SK-N-SH (cell line): ENCODE results near the gene RANBP2. TPM values are rescaled to one million over a fixed set of nuclear protein-coding genes. Genes with fewer than 3 reads are reported as not detected.

Source experiments
- CTCF ChIA-PET: fragments of 300-600, 350-600 bp; formaldehyde crosslinking; extraction: SDS; loops from one replicate; lab custom pipeline; 2021; lab: Yijun Ruan, JAX
- POLR2A ChIA-PET: fragments of 350-600 bp; sonication (Branson Sonifier 250); formaldehyde crosslinking; extraction: SDS; loops from one replicate; lab custom pipeline; 2020; ENCODE audit warnings: antibody characterized with exemption, inconsistent platforms; lab: Yijun Ruan, JAX
- DNase-seq: peaks from one replicate; pipeline ENCODE4 v3.0.0; 2012
- H2AFZ ChIP-seq: fragments of 200-600 bp; sonication (generic); 2 replicates; pipeline ENCODE4 v1.8.1; 2016; ENCODE audit warnings: antibody characterized with exemption, mild to moderate bottlenecking, low read depth
- H3F3A ChIP-seq: fragments of 200-600 bp; sonication (generic); replicated peaks from 2 replicates; pipeline ENCODE3; 2016; ENCODE audit warnings: antibody characterized with exemption, mild to moderate bottlenecking; ENCODE audit not compliant: insufficient read depth
- H3K27ac ChIP-seq, 2 experiments: fragments of 200-500 bp in 1 of 2; fragments of 200-600 bp in 1 of 2; sonication (Bioruptor generic) in 1 of 2; sonication (generic), shearing (Covaris generic) in 1 of 2; 2 replicates each; pipeline versions ENCODE4 v1.5.1 to v1.6.1; 2014 to 2016; ENCODE audit warnings: low read depth in 2 of 2, inconsistent platforms in 1 of 2, low read length in 1 of 2, mild to moderate bottlenecking in 1 of 2, mixed read lengths in 1 of 2
- H3K27me3 ChIP-seq: fragments of 200-600 bp; sonication (generic), shearing (Covaris generic); 2 replicates; pipeline ENCODE4 v1.6.1; 2016; ENCODE audit warnings: mixed run types; ENCODE audit not compliant: insufficient read depth
- H3K36me3 ChIP-seq, 2 experiments: fragments of 200-500 bp in 1 of 2; fragments of 200-600 bp in 1 of 2; sonication (Bioruptor generic) in 1 of 2; sonication (generic) in 1 of 2; replicated peaks in 1 of 2; 2 replicates each; pipeline versions ENCODE3 to v1.5.1; 2014 to 2016; ENCODE audit warnings: low read length in 1 of 2, mild to moderate bottlenecking in 1 of 2; ENCODE audit not compliant: insufficient read depth in 2 of 2, control insufficient read depth in 1 of 2
- H3K4me1 ChIP-seq, 2 experiments: fragments of 200-500 bp in 1 of 2; fragments of 200-600 bp in 1 of 2; sonication (Bioruptor generic) in 1 of 2; sonication (generic), shearing (Covaris generic) in 1 of 2; 2 replicates each; pipeline versions ENCODE4 v1.5.1 to v1.6.1; 2014 to 2016; ENCODE audit warnings: low read depth in 1 of 2, low read length in 1 of 2, mixed run types in 1 of 2; ENCODE audit not compliant: insufficient read depth in 2 of 2, control insufficient read depth in 1 of 2
- H3K4me2 ChIP-seq: fragments of 200-600 bp; sonication (generic), shearing (Covaris generic); 2 replicates; pipeline ENCODE4 v1.6.1; 2017; ENCODE audit warnings: mixed run types
- H3K4me3 ChIP-seq, 2 experiments: fragments of 200-500 bp in 1 of 2; fragments of 200-600 bp in 1 of 2; sonication (Bioruptor generic) in 1 of 2; sonication (generic), shearing (Covaris generic) in 1 of 2; 2 replicates each; pipeline versions ENCODE4 v1.5.1 to v1.8.1; 2014 to 2016; ENCODE audit warnings: low read depth in 2 of 2, inconsistent platforms in 1 of 2, low read length in 1 of 2, mild to moderate bottlenecking in 1 of 2, mixed read lengths in 1 of 2, moderate library complexity in 1 of 2
- H3K79me2 ChIP-seq: fragments of 200-600 bp; sonication (generic); 2 replicates; pipeline ENCODE4 v1.8.1; 2017; ENCODE audit warnings: mild to moderate bottlenecking; ENCODE audit not compliant: insufficient read depth
- H3K9ac ChIP-seq: fragments of 200-600 bp; sonication (generic); 2 replicates; pipeline ENCODE4 v1.6.1; 2017; ENCODE audit warnings: mixed run types
- H3K9me2 ChIP-seq: fragments of 200-600 bp; sonication (generic); 2 replicates; pipeline ENCODE4 v1.6.1; 2017; ENCODE audit warnings: mixed run types
- H3K9me3 ChIP-seq: fragments of 200-600 bp; sonication (generic); 2 replicates; pipeline ENCODE4 v1.6.1; 2017; ENCODE audit warnings: mixed run types, mild to moderate bottlenecking, moderate library complexity
- H4K20me1 ChIP-seq: fragments of 200-600 bp; sonication (generic); 2 replicates; pipeline ENCODE4 v1.6.1; 2017; ENCODE audit warnings: mild to moderate bottlenecking, mixed run types; ENCODE audit not compliant: insufficient read depth
- CHD2 ChIP-seq: fragments of 150-350 bp; IDR thresholded peaks from 2 replicates; pipeline ENCODE4 v1.6.1; 2018; ENCODE audit warnings: low read length; ENCODE audit not compliant: partially characterized antibody
- ELF1 ChIP-seq: IDR thresholded peaks from 2 replicates; pipeline ENCODE4 v1.4.0; 2012
- EZH2phosphoT487 ChIP-seq: fragments of 200-600 bp; sonication (generic); IDR thresholded peaks from 2 replicates; pipeline ENCODE4 v1.6.1; 2017; ENCODE audit warnings: low read depth, mixed run types, mild to moderate bottlenecking, antibody characterized with exemption, moderate library complexity, borderline replicate concordance
- FOSL2 ChIP-seq: IDR thresholded peaks from 2 replicates; pipeline ENCODE4 v1.4.0; 2012; ENCODE audit warnings: low read depth, mild to moderate bottlenecking, moderate library complexity, borderline replicate concordance
- FOXM1 ChIP-seq: IDR thresholded peaks from 2 replicates; pipeline ENCODE4 v1.4.0; 2012; ENCODE audit warnings: low read depth, mild to moderate bottlenecking
- GATA2 ChIP-seq: sonication (generic); formaldehyde crosslinking; IDR thresholded peaks from 2 replicates; pipeline ENCODE4 v1.5.0; 2020; ENCODE audit warnings: mild to moderate bottlenecking, missing genetic modification reagents
- MAX ChIP-seq: IDR thresholded peaks from 2 replicates; pipeline ENCODE4 v1.4.0; 2012; ENCODE audit warnings: low read depth
- MXI1 ChIP-seq: IDR thresholded peaks from 2 replicates; pipeline ENCODE4 v1.6.1; 2012; ENCODE audit warnings: mild to moderate bottlenecking, low read depth, low read length, improper control_type of control experiment
- NFIC ChIP-seq: IDR thresholded peaks from 2 replicates; pipeline ENCODE4 v1.4.0; 2012; ENCODE audit warnings: borderline replicate concordance
- RAD21 ChIP-seq: IDR thresholded peaks from 2 replicates; pipeline ENCODE4 v1.6.1; 2012; ENCODE audit warnings: mild to moderate bottlenecking, low read length
- REST ChIP-seq: IDR thresholded peaks from 2 replicates; pipeline ENCODE4 v1.6.1; 2012; ENCODE audit warnings: mild to moderate bottlenecking, low read depth, low read length, moderate library complexity
- SIN3A ChIP-seq: IDR thresholded peaks from 2 replicates; pipeline ENCODE4 v1.6.1; 2012; ENCODE audit warnings: low read depth, mild to moderate bottlenecking, low read length, moderate library complexity, borderline replicate concordance
- SMC3 ChIP-seq: IDR thresholded peaks from 2 replicates; pipeline ENCODE4 v1.6.1; 2012; ENCODE audit warnings: low read depth, low read length, improper control_type of control experiment
- USF2 ChIP-seq: fragments of 150-350 bp; IDR thresholded peaks from 2 replicates; pipeline ENCODE4 v1.6.1; 2017; ENCODE audit warnings: antibody characterized with exemption, low read length, low read depth, borderline replicate concordance
- ZBTB33 ChIP-seq: IDR thresholded peaks from 2 replicates; pipeline ENCODE4 v1.4.0; 2012; ENCODE audit warnings: low read depth, borderline replicate concordance
- WGBS: methylation state at CpG from one replicate; pipeline ENCODE4 v1.1.6; 2017; ENCODE audit warnings: low lambda C conversion rate; 5-methylcytosine and 5-hydroxymethylcytosine counted together
- polyA plus RNA-seq, 3 experiments: library from polyadenylated mRNA; depleted of rRNA; stranded (reverse); fragments of >200 nt; gene quantifications; 2 replicates each; pipeline ENCODE4 v1.2.3, GENCODE V29; 2012

Gene RANBP2
- polyA plus RNA-seq, 1 of the 3 experiments (the other 2 are of a cell fraction): 3.6 TPM

- no peak for TF ChIP-seq USF2
- TF ChIP-seq, all 33 proteins: peak for 0
Measured at GRCh38 chr2:108825254-108825653, 106.0 kb downstream of the RANBP2 start (continued).

GRCh38 chr2:108825736-108826135, 106.5 kb downstream of the RANBP2 start:
- Histone ChIP-seq H3K4me3 (no peak overlapping the region), H3K9me2 (0 out of 2 replicates have a peak, but pooled peaks cover 6% of the 10 kb centered on the region), H3K36me3 (peaks cover 7 to 24% of the 10 kb centered on the region in 2 experiments), H3K27me3 (no peaks in the 10 kb centered on the region), H4K20me1 (no peaks in the 10 kb centered on the region), H2AFZ (no peak overlapping the region), H3K4me1 (no peaks in the 10 kb centered on the region), H3F3A (peaks cover 14% of the 10 kb centered on the region), H3K4me2 (no peak overlapping the region), H3K27ac (no peak overlapping the region), H3K9me3 (no peaks in the 10 kb centered on the region), H3K79me2 (no peaks in the 10 kb centered on the region)
- CTCF ChIA-PET: no interaction called here
- WGBS: 81% methylated on average over 3 of the region's 3 CpGs
- POLR2A ChIA-PET: no interaction called here
- DNase-seq: no peak
- TF ChIP-seq EZH2phosphoT487 (no peak), RAD21 (no peak), ELF1 (no peak), ZBTB33 (no peak), MXI1 (no peak), SIN3A (no peak), FOXM1 (no peak), GATA2 (CRISPR knock-in tag) (no peak), USF2 (no peak), SMC3 (no peak), NFIC (no peak), CHD2 (no peak), REST (no peak), MAX (no peak), FOSL2 (no peak)
- TF ChIP-seq, all 33 proteins: peak for 0
- H3K9ac ChIP-seq: no peak overlapping the region
